ENCODE measurements around the gene SLCO4A1. TPM values are rescaled to one million over a fixed set of nuclear protein-coding genes. Genes with fewer than 3 reads are reported as not detected.

SLCO4A1 gene
- total and polyA plus RNA-seq, 2 experiments from 2014 or later: 0.22 to 0.43 TPM

DNA sequence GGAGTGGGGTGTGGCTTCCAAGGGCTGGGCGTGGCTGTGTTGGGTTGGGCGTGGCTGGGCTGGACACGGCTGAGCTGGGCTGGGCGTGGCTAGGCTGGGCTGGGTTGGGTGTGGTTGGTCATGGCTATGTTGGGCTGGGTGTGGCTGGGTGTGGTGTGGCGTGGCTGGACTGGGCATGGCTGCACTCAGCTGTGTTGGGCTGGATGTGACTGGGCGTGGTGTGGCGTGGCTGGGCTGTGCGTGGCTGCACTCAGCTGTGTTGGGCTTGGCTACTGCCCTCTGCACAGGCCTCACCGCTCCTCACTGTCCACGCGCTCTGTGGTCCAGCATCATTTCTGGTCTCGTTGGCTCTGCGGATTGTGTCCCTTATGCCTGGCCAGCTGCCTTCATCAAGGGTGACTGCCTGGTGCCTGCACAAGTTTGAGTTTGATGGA is 43.5 kb upstream of the SLCO4A1 start:
- no peak for DNase-seq
- H3K4me2 ChIP-seq (ENCODE audit: unreplicated experiment): no peak overlapping the region
- 75 to 79% methylated on average over 10 to 13 of the region's 13 CpGs for WGBS, 2 experiments (ENCODE audit: low coverage in 1 of 2, low lambda C conversion rate in 2 of 2, missing lambda C conversion rate in 2 of 2)
- TF ChIP-seq EZH2 (IDR thresholded peaks at IDR 0.05; ENCODE audit: insufficient read depth, poor library complexity, severe bottlenecking) (no peak), EZH2phosphoT487 (IDR thresholded peaks at IDR 0.05; ENCODE audit: insufficient read depth, low read depth) (no peak)
- no peaks in the 10 kb centered on the region for H4K20me1 ChIP-seq (ENCODE audit: insufficient read depth)
- no peak overlapping the region for H3K9ac ChIP-seq
- H3K27me3 ChIP-seq (replicated peaks; ENCODE audit: insufficient read depth): peaks cover 40% of the 10 kb centered on the region; the same call in 1 of the 2 replicates
- H3K9me3 ChIP-seq (ENCODE audit: low read depth): no peaks in the 10 kb centered on the region
- no peaks in the 10 kb centered on the region for H3F3A ChIP-seq (ENCODE audit: insufficient read depth)
- no peak overlapping the region for H3K27ac ChIP-seq
- H3K36me3 ChIP-seq (ENCODE audit: low read depth): no peaks in the 10 kb centered on the region
- no peak overlapping the region for H2AFZ ChIP-seq
- no peaks in the 10 kb centered on the region for H3K79me2 ChIP-seq (ENCODE audit: insufficient read depth)
- in situ Hi-C loops (cut with MboI): no loop called here
- H3K4me3 ChIP-seq: no peak overlapping the region
- H3K9me2 ChIP-seq (ENCODE audit: insufficient read depth): no peaks in the 10 kb centered on the region
- H3K4me1 ChIP-seq (ENCODE audit: insufficient read depth): no peaks in the 10 kb centered on the region

DNA sequence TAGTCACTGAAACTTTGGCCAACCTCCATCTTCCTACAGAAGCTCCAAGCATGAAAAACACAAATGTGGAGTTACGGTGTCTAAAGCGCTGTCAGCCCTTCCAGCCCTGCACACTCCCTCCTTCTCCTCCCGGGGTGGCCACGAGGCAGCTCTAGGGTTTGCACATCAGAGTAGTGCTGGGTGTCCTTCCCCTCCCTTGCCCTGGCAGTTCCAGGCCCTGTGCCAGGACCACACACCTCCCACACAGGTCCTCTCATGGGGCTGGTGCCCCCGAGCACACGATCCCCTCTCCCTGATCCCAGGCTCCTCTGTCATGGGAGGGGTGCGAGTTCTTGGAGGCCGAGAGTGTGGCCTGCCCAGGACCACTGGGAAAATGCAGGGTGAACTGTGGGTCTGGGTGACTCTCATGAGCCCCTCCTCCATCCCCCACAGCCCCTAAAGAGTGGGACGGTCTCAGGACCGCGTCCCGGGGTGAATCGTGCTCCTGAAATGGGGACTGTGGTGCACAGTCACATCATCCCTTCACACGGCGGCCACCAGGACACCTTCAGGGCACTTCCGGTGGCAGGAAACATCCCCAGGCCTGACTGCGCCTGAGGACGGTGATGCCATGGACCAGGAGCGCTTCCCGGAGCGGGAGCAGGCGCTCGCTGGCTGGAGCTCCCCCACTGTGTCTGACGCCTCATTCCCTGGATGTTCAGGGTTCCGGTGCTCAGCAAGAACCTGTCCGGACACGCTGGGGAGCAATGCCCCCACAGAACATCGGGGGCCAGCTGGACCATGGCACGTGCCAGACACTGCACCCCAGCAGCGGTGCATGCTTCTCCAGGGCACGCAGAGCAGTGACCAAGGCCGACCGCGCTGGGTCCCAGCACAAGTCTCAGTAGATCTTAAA is 42.8 kb upstream of the SLCO4A1 start:
- 75% methylated on average over 34 of the region's 34 CpGs for WGBS, 2 experiments (ENCODE audit: low coverage in 1 of 2, low lambda C conversion rate in 2 of 2, missing lambda C conversion rate in 2 of 2)
- Histone ChIP-seq H3K27ac (no peak overlapping the region), H3K79me2 (ENCODE audit: insufficient read depth) (no peaks in the 10 kb centered on the region), H3K36me3 (ENCODE audit: low read depth) (no peaks in the 10 kb centered on the region), H3K4me3 (no peak overlapping the region), H4K20me1 (ENCODE audit: insufficient read depth) (no peaks in the 10 kb centered on the region), H3K4me1 (ENCODE audit: insufficient read depth) (no peaks in the 10 kb centered on the region), H3K4me2 (ENCODE audit: unreplicated experiment) (no peak overlapping the region), H2AFZ (no peak overlapping the region), H3K9ac (no peak overlapping the region), H3K9me2 (ENCODE audit: insufficient read depth) (no peaks in the 10 kb centered on the region), H3K27me3 (replicated peaks; ENCODE audit: insufficient read depth) (peaks cover 40% of the 10 kb centered on the region; the same call in 1 of the 2 replicates), H3K9me3 (ENCODE audit: low read depth) (no peaks in the 10 kb centered on the region), H3F3A (ENCODE audit: insufficient read depth) (no peaks in the 10 kb centered on the region)
- TF ChIP-seq EZH2 (IDR thresholded peaks at IDR 0.05; ENCODE audit: insufficient read depth, poor library complexity, severe bottlenecking): no peak
- no peak for TF ChIP-seq EZH2phosphoT487 (IDR thresholded peaks at IDR 0.05; ENCODE audit: insufficient read depth, low read depth)
- in situ Hi-C loops (cut with MboI): no loop called here
- no peak for DNase-seq

DNA sequence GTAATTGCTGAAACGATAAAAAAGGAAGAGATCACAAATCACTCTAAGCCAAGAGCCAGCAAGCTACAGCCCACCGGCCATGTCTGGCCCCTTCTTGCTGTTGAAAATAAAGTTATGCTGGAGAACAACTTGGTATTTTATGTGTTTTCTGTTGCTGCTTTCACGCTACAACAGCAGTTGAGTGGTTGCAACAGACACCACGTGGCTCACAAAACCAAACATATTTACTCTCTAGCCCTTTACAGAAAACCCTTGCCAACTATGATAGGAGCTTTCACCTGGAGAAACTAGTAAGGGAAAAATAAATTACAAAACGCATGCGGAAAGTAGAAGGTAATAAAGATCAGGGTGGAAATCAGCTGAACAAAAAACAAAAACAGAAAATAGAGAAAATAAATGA is 41.1 kb upstream of the SLCO4A1 start:
- H3K27me3 ChIP-seq (replicated peaks; ENCODE audit: insufficient read depth): peaks cover 45% of the 10 kb centered on the region; the same call in 1 of the 2 replicates
- no peaks in the 10 kb centered on the region for H4K20me1 ChIP-seq (ENCODE audit: insufficient read depth)
- no peak overlapping the region for H3K27ac ChIP-seq
- H3K4me3 ChIP-seq: no peak overlapping the region
- no peaks in the 10 kb centered on the region for H3K9me3 ChIP-seq (ENCODE audit: low read depth)
- no peak for DNase-seq
- H3K36me3 ChIP-seq (ENCODE audit: low read depth): no peaks in the 10 kb centered on the region
- H3K79me2 ChIP-seq (ENCODE audit: insufficient read depth): no peaks in the 10 kb centered on the region
- H3K4me2 ChIP-seq (ENCODE audit: unreplicated experiment): no peak overlapping the region
- no peaks in the 10 kb centered on the region for H3F3A ChIP-seq (ENCODE audit: insufficient read depth)
- H3K9me2 ChIP-seq (ENCODE audit: insufficient read depth): no peaks in the 10 kb centered on the region
- TF ChIP-seq EZH2 (IDR thresholded peaks at IDR 0.05; ENCODE audit: insufficient read depth, poor library complexity, severe bottlenecking) (no peak), EZH2phosphoT487 (IDR thresholded peaks at IDR 0.05; ENCODE audit: insufficient read depth, low read depth) (no peak)
- in situ Hi-C loops (cut with MboI): no loop called here
- no peak overlapping the region for H2AFZ ChIP-seq
- 0 out of 2 replicates have a peak, but pooled peaks cover 1% of the 10 kb centered on the region for H3K4me1 ChIP-seq (ENCODE audit: insufficient read depth)
- 46 to 47% methylated on average over 6 of the region's 6 CpGs for WGBS, 2 experiments (ENCODE audit: low coverage in 1 of 2, low lambda C conversion rate in 2 of 2, missing lambda C conversion rate in 2 of 2)
- no peak overlapping the region for H3K9ac ChIP-seq

DNA sequence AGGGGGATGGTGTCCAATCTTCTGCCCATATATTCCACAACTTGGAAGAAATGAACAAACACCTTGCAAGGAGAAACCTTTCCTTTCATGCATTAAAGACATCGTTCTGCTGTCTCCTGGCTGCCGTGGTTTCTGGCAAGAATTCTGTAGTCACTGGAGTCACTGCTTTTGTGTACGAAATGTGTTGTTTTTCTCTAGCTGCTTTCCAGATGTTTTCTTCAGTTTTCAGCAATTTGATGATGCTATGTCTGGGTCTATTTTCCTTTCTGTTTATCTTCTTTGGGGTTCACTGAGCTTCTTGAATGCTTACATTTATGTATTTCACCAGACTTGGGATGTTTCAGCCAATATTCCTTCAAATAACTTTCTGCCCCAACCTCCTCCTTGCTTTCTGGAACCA is 40.6 kb upstream of the SLCO4A1 start:
- no peaks in the 10 kb centered on the region for H3K36me3 ChIP-seq (ENCODE audit: low read depth)
- H3K9me2 ChIP-seq (ENCODE audit: insufficient read depth): no peaks in the 10 kb centered on the region
- no peak overlapping the region for H3K27ac ChIP-seq
- no peak overlapping the region for H3K4me3 ChIP-seq
- no peak for TF ChIP-seq EZH2phosphoT487 (IDR thresholded peaks at IDR 0.05; ENCODE audit: insufficient read depth, low read depth)
- TF ChIP-seq EZH2 (IDR thresholded peaks at IDR 0.05; ENCODE audit: insufficient read depth, poor library complexity, severe bottlenecking): no peak
- no peaks in the 10 kb centered on the region for H3F3A ChIP-seq (ENCODE audit: insufficient read depth)
- no peaks in the 10 kb centered on the region for H4K20me1 ChIP-seq (ENCODE audit: insufficient read depth)
- H2AFZ ChIP-seq: no peak overlapping the region
- 0 out of 2 replicates have a peak, but pooled peaks cover 3% of the 10 kb centered on the region for H3K4me1 ChIP-seq (ENCODE audit: insufficient read depth)
- 1 to 2% methylated on average over 3 of the region's 3 CpGs for WGBS, 2 experiments (ENCODE audit: low coverage in 1 of 2, low lambda C conversion rate in 2 of 2, missing lambda C conversion rate in 2 of 2)
- DNase-seq: no peak
- H3K27me3 ChIP-seq (replicated peaks; ENCODE audit: insufficient read depth): peaks cover 43% of the 10 kb centered on the region; the same call in 1 of the 2 replicates
- in situ Hi-C loops (cut with MboI): no loop called here
- no peak overlapping the region for H3K9ac ChIP-seq
- H3K79me2 ChIP-seq (ENCODE audit: insufficient read depth): no peaks in the 10 kb centered on the region
- no peak overlapping the region for H3K4me2 ChIP-seq (ENCODE audit: unreplicated experiment)
- H3K9me3 ChIP-seq (ENCODE audit: low read depth): no peaks in the 10 kb centered on the region

Data from GM23248 (cell line).